Measurements from ENCODE around the gene SPINK5.
"Not testable (repeated sequence)": the region's sequence is repeated elsewhere in the genome, so short reads cannot be mapped to it uniquely, and the experiment has no call there.

The SPINK5 gene, protein sequence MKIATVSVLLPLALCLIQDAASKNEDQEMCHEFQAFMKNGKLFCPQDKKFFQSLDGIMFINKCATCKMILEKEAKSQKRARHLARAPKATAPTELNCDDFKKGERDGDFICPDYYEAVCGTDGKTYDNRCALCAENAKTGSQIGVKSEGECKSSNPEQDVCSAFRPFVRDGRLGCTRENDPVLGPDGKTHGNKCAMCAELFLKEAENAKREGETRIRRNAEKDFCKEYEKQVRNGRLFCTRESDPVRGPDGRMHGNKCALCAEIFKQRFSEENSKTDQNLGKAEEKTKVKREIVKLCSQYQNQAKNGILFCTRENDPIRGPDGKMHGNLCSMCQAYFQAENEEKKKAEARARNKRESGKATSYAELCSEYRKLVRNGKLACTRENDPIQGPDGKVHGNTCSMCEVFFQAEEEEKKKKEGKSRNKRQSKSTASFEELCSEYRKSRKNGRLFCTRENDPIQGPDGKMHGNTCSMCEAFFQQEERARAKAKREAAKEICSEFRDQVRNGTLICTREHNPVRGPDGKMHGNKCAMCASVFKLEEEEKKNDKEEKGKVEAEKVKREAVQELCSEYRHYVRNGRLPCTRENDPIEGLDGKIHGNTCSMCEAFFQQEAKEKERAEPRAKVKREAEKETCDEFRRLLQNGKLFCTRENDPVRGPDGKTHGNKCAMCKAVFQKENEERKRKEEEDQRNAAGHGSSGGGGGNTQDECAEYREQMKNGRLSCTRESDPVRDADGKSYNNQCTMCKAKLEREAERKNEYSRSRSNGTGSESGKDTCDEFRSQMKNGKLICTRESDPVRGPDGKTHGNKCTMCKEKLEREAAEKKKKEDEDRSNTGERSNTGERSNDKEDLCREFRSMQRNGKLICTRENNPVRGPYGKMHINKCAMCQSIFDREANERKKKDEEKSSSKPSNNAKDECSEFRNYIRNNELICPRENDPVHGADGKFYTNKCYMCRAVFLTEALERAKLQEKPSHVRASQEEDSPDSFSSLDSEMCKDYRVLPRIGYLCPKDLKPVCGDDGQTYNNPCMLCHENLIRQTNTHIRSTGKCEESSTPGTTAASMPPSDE

DNA sequence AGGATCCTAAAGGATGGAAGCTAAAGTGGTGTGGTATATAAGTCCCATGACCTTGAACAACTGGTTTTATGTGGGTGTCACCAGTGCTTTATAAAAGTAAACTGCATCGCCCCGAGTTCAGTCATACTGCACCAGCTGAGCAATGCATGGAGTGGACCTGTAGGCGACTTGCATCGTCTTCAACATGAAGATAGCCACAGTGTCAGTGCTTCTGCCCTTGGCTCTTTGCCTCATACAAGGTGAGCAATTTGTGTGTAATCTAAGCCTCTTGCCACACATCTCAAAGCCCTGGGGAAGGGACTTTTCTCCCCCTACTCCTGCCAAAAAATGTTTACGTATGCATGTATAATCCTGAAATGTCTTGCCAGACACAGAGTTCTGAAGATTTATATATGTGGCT lies at the start of gene SPINK5:
TSS of gene SPINK5 (plus strand) at position 120 of the 400 bp plus-strand sequence. CDS start at position 185, 65 bp downstream.
- H3K27me3 Mint-ChIP-seq, result no peaks in the 10 kb centered on the region
- H3K4me3 Mint-ChIP-seq, result no peak within 1 kb of the TSS
- H3K4me1 Mint-ChIP-seq (ENCODE audit: low read depth), result no peaks in the 10 kb centered on the region
- H3K27ac Mint-ChIP-seq, result no peak within 1 kb of the TSS
- H3K9me3 Mint-ChIP-seq (ENCODE audit: low read depth), result no peaks in the 10 kb centered on the region
- H3K36me3 Mint-ChIP-seq, result no peaks in the 10 kb centered on the region

GRCh38 chr5:148014276-148014675 lies 49.5 kb upstream of the SPINK5 start:
- no peak overlapping the region for H3K4me3 Mint-ChIP-seq
- no peaks in the 10 kb centered on the region for H3K36me3 Mint-ChIP-seq
- no peak overlapping the region for H3K27ac Mint-ChIP-seq
- no peaks in the 10 kb centered on the region for H3K4me1 Mint-ChIP-seq (ENCODE audit: low read depth)
- no peaks in the 10 kb centered on the region for H3K9me3 Mint-ChIP-seq (ENCODE audit: low read depth)
- H3K27me3 Mint-ChIP-seq, result no peaks in the 10 kb centered on the region

DNA sequence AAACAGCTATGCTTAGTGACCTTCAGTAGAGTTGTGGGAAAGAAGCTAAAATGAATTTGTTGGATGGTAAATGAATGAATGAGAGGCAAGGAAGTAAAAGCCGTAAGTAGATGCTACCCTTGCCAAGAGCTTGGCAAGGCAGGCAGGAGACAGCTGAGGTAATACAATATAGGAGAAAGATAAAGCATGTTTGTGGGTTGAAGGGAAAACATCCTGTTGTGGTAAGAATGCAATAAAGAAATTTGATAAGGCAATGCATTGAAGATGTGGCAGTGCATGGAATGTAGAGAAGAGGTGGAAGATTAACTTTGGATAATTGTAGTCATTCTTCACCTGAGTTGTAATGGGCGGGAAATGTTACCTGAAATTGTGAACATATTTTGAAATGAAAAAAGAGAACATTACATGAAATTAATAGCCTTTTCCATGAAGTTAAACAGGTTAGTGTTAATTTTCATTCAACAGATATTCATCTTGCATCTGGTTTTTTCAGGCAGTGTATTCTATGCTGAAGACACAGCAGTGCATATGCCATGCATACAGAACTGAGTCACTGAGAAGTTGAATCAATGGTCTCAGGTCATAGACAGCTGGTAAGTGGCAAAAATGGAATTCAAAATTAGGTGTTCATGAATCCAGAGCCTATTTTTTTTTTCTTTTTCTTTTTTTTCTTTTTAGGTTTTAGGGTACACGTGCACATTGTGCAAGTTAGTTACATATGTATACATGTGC lies 43.4 kb upstream of the SPINK5 start:
- H3K4me3 Mint-ChIP-seq, result no peak overlapping the region
- H3K9me3 Mint-ChIP-seq (ENCODE audit: low read depth), result peaks cover 4% of the 10 kb centered on the region
- no peak overlapping the region for H3K27ac Mint-ChIP-seq
- no peaks in the 10 kb centered on the region for H3K4me1 Mint-ChIP-seq (ENCODE audit: low read depth)
- no peaks in the 10 kb centered on the region for H3K27me3 Mint-ChIP-seq
- H3K36me3 Mint-ChIP-seq, result no peaks in the 10 kb centered on the region

- H3K27me3 Mint-ChIP-seq, result no peaks in the 10 kb centered on the region
- no peaks in the 10 kb centered on the region for H3K36me3 Mint-ChIP-seq
- H3K4me1 Mint-ChIP-seq (ENCODE audit: low read depth), result no peaks in the 10 kb centered on the region
- no peak overlapping the region for H3K27ac Mint-ChIP-seq
- no peak overlapping the region for H3K4me3 Mint-ChIP-seq
- peaks cover 5% of the 10 kb centered on the region for H3K9me3 Mint-ChIP-seq (ENCODE audit: low read depth)
Measured at GRCh38 chr5:148027505-148027904, 36.3 kb upstream of the SPINK5 start.

DNA sequence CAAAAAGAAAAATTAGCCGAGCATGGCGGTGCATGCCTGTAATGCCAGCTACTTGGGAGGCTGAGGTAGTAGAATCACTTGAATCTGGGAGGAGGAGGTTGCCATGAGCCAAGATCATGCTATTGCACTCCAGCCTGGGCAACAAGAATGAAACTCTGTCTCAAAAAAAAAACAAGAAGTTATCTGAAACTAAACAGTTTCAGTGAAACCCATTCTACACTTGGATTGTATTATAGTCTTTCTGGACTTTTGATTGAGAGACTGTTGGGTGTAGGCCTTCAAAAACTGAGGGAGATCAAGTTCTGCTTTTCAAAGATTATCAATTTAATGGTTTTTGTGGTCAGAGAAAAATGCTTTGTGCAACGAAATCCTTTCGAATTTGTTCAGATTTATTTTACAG lies 34.6 kb upstream of the SPINK5 start:
- Mint-ChIP-seq H3K36me3 (no peaks in the 10 kb centered on the region), H3K27ac (no peak overlapping the region)

DNA sequence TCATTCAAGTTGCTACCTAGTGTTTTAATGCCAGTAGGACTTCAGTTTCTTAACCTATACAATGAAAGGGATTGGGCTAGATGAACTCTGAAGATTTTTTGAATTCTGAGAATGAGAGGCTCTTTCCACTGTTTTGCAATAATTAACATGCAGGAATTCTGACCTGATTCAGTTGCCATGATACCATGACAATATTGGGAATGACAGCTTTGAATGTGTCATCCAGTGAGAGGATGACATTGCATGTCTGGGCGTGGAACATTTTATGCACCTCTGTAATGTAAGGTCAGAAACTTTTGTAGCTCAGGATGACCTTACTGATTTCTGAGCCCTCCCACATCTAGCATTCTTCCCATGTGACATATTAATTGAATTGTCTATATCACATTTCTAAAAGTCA lies 30.6 kb upstream of the SPINK5 start:
- Mint-ChIP-seq H3K27ac (no peak overlapping the region), H3K4me1 (ENCODE audit: low read depth) (no peaks in the 10 kb centered on the region), H3K36me3 (no peaks in the 10 kb centered on the region), H3K9me3 (ENCODE audit: low read depth) (peaks cover 5% of the 10 kb centered on the region), H3K4me3 (no peak overlapping the region), H3K27me3 (no peaks in the 10 kb centered on the region)

More for the DNA sequence above, 34.6 kb upstream of the SPINK5 start:
- H3K27me3 Mint-ChIP-seq, result no peaks in the 10 kb centered on the region
- no peak overlapping the region for H3K4me3 Mint-ChIP-seq
- H3K9me3 Mint-ChIP-seq (ENCODE audit: low read depth), result peaks cover 5% of the 10 kb centered on the region
- no peaks in the 10 kb centered on the region for H3K4me1 Mint-ChIP-seq (ENCODE audit: low read depth)

- peaks cover under 1% of the 10 kb centered on the region for H3K9me3 Mint-ChIP-seq (ENCODE audit: low read depth)
- no peak overlapping the region for H3K4me3 Mint-ChIP-seq
- H3K4me1 Mint-ChIP-seq (ENCODE audit: low read depth), result no peaks in the 10 kb centered on the region
Measured at GRCh38 chr5:148035676-148036075, 28.1 kb upstream of the SPINK5 start.

GRCh38 chr5:148042881-148043280 lies 20.9 kb upstream of the SPINK5 start:
- no peak overlapping the region for H3K27ac Mint-ChIP-seq
- H3K36me3 Mint-ChIP-seq, result no peaks in the 10 kb centered on the region
- H3K9me3 Mint-ChIP-seq (ENCODE audit: low read depth), result no peaks in the 10 kb centered on the region
- H3K4me3 Mint-ChIP-seq, result no peak overlapping the region
- no peaks in the 10 kb centered on the region for H3K27me3 Mint-ChIP-seq
- no peaks in the 10 kb centered on the region for H3K4me1 Mint-ChIP-seq (ENCODE audit: low read depth)

More at GRCh38 chr5:148035676-148036075, 28.1 kb upstream of the SPINK5 start:
- no peaks in the 10 kb centered on the region for H3K36me3 Mint-ChIP-seq
- H3K27me3 Mint-ChIP-seq, result no peaks in the 10 kb centered on the region
- no peak overlapping the region for H3K27ac Mint-ChIP-seq

DNA sequence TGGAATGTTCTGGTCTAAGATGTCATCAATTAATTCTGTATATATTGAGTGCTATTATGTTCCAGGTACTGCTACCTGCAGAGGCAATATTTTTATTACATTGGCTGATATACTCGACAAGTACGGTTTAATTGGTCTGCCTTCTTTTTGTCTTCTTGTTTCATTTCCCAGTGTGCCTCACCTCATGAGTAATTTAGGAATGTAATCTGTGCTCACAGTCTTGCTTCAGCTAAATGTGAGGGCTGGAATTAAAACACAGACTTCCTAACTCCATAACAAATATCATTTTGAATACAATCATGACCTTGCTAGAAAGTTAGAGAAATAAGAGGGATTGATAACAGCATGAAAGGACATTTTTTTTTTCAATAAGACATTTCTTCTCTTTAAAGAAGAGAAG lies 20.1 kb upstream of the SPINK5 start:
- H3K36me3 Mint-ChIP-seq, result no peaks in the 10 kb centered on the region
- no peak overlapping the region for H3K4me3 Mint-ChIP-seq
- H3K4me1 Mint-ChIP-seq (ENCODE audit: low read depth), result no peaks in the 10 kb centered on the region
- H3K27ac Mint-ChIP-seq, result no peak overlapping the region
- no peaks in the 10 kb centered on the region for H3K27me3 Mint-ChIP-seq
- no peaks in the 10 kb centered on the region for H3K9me3 Mint-ChIP-seq (ENCODE audit: low read depth)

DNA sequence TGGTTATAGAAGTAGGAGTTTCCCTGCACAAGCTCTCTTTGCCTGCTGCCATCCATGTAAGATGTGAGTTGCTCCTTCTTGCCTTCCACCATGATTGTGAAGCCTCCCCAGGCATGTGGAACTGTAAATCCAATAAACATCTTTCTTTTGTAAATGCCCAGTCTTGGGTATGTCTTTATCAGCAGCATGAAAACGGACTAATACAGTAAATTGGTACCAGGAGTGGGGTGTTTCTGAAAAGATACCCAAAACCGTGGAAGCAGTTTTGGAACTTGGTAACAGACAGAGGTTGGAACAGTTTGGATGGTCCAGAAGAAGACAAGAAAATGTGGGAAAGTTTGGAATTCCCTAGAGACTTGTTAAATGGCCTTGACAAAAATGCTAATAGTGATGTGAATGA lies 8.6 kb upstream of the SPINK5 start:
- H3K4me3 Mint-ChIP-seq; H3K4me1 Mint-ChIP-seq (ENCODE audit: low read depth); H3K36me3 Mint-ChIP-seq; H3K27me3 Mint-ChIP-seq; H3K27ac Mint-ChIP-seq: not testable (repeated sequence)
- H3K9me3 Mint-ChIP-seq (ENCODE audit: low read depth), result peaks cover 11% of the 10 kb centered on the region

GRCh38 chr5:148060309-148060708 lies 3.5 kb upstream of the SPINK5 start:
- H3K36me3 Mint-ChIP-seq, result no peaks in the 10 kb centered on the region
- no peaks in the 10 kb centered on the region for H3K4me1 Mint-ChIP-seq (ENCODE audit: low read depth)
- H3K4me3 Mint-ChIP-seq, result no peak overlapping the region
- peaks cover 3% of the 10 kb centered on the region for H3K9me3 Mint-ChIP-seq (ENCODE audit: low read depth)
- H3K27ac Mint-ChIP-seq, result no peak overlapping the region
- H3K27me3 Mint-ChIP-seq, result no peaks in the 10 kb centered on the region

- H3K4me3 Mint-ChIP-seq, result no peak overlapping the region
- H3K27me3 Mint-ChIP-seq, result no peaks in the 10 kb centered on the region
- no peaks in the 10 kb centered on the region for H3K36me3 Mint-ChIP-seq
- H3K9me3 Mint-ChIP-seq (ENCODE audit: low read depth), result no peaks in the 10 kb centered on the region
- no peak overlapping the region for H3K27ac Mint-ChIP-seq
- H3K4me1 Mint-ChIP-seq (ENCODE audit: low read depth), result no peaks in the 10 kb centered on the region
Measured at GRCh38 chr5:148060881-148061280, 2.9 kb upstream of the SPINK5 start.

DNA sequence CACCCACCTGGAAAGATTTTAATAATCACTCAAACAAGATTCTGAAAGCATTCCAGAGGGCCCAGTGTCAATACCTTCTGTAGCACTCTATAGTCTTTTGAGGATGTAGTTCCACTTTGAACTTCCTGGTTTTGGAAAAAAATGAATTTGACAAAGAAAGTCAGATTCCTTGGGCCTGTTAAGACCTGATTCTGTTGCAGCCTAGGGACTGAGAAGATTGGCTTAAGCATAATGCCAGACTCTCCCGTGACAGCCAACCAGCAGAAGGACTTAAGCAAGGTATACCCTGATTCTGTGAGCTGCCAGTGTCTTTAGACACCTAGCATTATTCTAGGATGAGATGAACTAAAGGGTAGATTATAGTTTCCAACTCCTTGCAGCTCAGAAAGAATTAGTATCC lies 6.8 kb downstream of the SPINK5 start:
- Mint-ChIP-seq H3K27ac (no peak overlapping the region), H3K27me3 (no peaks in the 10 kb centered on the region), H3K9me3 (ENCODE audit: low read depth) (no peaks in the 10 kb centered on the region), H3K4me3 (no peak overlapping the region), H3K36me3 (no peaks in the 10 kb centered on the region), H3K4me1 (ENCODE audit: low read depth) (no peaks in the 10 kb centered on the region)

- no peaks in the 10 kb centered on the region for H3K4me1 Mint-ChIP-seq (ENCODE audit: low read depth)
- H3K27ac Mint-ChIP-seq, result no peak overlapping the region
- no peaks in the 10 kb centered on the region for H3K27me3 Mint-ChIP-seq
- H3K4me3 Mint-ChIP-seq, result no peak overlapping the region
- H3K9me3 Mint-ChIP-seq (ENCODE audit: low read depth), result peaks cover 11% of the 10 kb centered on the region
- no peaks in the 10 kb centered on the region for H3K36me3 Mint-ChIP-seq
Measured at GRCh38 chr5:148072207-148072606, 8.4 kb downstream of the SPINK5 start.

Data from activated naive CD8-positive, alpha-beta T cell (primary cell).